ENCODE results near the gene OSGEP.
"Not testable (repeated sequence)": the region's sequence is repeated elsewhere in the genome, so short reads cannot be mapped to it uniquely, and the experiment has no call there.

OSGEP gene

DNA sequence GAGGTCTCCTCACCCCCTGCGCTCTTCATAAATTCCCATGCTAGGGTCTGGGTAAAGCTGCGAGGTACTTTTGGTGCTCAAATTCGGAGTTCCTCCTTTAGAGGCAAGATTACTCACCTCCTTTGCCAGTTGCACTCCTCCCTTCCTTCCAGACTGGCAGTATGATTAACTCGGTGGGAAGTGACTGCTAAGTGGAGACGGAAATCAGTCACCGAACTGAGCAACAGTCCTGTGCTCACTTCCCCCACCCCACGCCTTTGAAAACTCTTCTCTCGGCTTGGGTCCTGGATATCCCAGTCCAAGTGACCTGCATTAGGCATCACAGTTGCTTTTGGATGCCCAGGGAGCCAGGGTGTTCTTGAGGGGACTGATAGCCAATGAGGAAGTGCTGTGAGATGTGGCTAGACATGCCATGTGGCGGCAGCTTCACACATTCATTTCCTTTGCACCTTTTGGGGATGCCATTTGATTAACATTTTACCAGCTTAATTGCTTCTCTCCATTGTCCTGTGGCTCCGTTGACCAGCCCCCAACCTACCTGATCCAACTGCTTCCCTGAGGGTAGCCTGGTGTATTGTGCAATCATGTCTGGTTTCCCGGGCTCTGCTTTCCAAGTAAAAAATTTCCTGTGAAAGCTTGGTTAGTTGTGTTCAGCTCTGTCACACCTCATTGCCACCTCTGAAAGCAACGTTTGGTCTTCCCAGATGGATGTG lies 15.4 kb upstream of the OSGEP start:
- DNase-seq (ENCODE audit: low spot score), result peak; percentile 97

DNA sequence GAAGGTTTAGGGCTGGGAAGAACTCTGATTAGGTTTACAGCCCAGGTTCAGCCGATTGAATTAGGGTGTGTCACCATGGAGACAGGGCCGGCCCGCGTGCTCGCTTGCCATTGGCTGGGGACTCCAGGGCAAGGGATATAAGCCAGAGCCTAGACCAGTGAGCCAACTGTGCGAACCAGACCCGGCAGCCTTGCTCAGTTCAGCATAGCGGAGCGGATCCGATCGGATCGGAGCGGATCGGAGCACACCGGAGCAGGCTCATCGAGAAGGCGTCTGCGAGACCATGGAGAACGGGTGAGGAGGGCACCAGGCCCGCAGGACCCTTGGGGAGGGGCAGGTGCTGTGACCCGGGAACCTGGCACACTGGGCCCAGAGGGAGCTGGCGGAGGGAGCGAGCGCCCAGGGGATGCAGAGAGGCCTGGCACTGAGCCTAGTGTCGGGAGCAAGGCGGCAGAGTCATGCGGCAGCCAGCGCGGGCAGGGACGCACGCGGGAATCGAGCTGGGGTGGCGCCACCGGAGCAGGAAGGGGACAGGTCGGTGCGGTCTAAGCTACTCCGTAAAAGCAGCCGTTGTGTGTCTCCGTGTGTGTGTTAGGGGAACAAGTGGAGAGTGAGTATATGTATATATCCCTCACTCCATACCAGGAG lies 14.8 kb upstream of the OSGEP start, which contains the start of gene PNP:
Gene PNP (plus strand): TSS at position 165 of the 648 bp plus-strand sequence. CDS start 119 bp downstream, at position 284.
- DNase-seq (ENCODE audit: low spot score), result peak; percentile 95

DNA sequence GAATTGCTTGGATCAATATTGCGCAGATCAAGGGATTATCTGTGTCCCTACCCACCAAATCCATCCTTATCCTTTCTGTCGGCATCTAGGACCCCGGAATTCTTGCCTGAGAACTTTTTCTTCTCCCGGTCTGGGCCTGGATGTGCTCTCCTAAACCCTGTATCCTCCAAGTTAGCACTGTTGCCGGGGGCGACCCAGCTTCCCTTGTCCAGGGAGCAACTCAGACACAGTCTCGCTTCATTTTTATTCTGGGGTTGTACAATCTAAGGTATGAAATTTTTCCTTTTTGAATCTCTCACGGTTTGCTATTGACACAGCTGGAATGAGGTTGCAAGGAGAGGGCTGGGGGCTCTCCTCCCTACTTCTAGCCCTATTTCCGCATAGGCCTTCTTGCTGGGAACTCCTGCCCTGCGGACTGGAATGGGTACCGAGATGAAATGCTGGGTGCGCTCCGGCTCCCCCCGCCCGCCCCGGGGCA lies 14.2 kb upstream of the OSGEP start:
- DNase-seq (ENCODE audit: low spot score), result no peak

DNA sequence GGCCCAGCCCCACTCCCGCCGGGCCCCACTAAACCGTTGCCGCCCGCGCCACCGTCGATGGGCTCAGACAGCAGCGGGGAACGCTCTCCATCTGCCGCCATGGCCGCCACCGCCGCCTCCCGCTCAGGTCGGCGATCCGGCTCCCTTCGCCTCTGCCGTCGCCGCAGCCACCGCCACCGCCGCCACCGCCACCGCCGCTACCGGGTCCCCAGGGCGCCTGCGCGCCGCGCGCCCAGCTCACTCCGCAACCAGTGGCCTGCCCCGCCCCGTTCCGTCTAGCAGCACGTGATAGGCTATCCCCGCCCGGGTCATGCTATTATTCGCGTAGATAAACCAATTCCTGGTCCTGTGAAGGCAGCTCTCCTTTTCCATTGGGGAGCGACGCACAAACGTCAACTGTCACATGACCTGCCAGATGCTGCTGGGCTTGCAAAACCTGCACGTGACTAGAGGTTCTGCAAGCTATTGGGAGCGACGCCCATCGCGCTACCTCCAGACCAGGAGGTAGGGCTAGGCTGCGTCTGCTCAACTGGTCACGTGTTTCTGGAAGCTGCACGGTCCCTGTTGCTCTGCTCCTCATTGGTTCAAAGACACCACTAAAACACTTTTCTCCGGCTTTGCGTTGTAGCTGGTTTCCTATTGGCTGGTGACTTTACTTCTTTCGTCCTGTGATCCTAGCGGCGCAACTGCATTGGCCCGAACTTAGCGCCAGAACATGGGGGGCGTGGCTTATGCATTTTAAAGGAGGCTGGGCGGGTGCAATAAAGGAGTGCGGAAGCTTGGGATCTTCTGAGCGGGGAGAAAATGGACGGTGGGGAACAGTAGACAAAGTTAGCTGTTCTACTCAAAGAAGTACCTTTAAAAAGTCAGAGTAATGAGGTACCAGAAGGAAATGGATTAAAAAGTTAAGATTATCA lies 6.9 kb upstream of the OSGEP start, which contains the start of gene PIP4P1:
Gene PIP4P1 (minus strand): TSS at position 210 of the 917 bp plus-strand sequence. CDS start 109 bp downstream, at position 101.
- peak; percentile 100 for DNase-seq (ENCODE audit: low spot score)

DNA sequence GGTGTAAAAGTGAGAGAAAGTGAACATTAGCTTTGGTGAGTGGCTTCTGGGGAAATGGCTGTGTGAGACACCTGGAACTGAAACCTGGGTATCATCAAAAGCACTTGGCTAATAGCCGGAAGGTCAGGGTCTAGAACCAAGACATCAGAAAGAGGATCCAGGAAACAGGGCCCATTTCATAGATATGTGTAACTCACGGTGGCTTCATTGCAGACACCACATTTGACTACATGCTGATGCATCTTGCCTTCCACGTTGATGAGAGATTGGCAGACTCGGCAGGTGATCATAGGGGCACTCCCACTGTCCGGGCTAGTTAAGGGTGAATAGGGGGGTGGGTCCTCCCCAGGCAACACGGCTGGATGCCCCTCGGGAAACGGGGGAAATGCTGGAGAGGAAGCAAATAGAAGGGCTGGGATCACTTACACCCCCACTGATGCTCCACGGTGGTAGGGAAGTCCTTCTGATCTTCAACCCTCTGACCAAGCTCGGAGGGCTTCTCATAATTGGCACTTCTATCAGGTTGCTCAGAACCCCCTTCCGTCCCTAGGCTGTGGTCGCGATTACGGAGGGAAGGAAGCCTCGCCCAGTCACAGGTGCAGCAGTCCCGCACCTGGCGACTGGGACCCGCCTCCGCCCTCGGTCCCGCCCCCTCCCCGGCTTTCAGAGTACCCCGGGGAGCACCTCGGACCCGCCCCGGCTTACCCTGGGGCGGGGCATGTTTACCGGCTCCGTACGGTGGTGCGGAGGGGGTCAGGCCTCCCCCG lies 6.0 kb upstream of the OSGEP start:
- DNase-seq (ENCODE audit: low spot score), result peak; percentile 54

DNA sequence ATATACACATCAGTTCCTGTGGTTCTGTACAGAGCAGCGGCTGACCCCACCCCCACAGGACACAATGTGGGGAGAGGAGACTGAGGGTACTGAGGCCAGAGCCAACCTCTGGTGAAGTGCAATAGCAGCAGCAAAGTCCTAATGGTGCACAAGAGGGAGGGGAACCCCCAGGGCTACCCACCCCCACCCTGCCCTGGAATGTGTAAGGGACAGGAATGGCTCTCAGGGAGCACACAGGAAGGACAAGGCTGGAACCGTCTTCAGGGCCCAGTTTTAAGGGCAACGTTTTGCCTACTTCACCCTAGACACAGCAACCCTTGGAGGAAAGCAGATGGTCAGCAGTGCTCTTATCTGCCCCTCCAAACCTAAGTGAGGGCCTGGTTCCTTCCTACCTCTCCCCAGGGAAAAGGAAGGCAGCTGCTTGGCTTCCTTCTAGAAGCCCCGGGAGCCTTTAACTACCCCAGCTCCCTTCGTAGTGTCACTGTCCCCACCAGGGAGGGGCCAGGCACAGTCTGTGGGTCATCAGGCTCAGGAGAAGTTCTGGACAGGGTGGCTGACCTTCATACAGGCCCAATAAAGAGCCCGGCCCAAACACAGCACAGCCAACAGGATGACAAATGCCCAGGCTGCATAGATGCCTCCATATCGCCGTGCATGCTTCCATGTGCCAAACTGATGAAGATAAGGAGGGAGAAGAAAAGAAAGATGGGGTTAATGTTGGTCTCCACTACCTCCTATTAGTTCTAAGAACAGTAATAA lies 3.6 kb upstream of the OSGEP start:
- no peak for DNase-seq (ENCODE audit: low spot score)

DNA sequence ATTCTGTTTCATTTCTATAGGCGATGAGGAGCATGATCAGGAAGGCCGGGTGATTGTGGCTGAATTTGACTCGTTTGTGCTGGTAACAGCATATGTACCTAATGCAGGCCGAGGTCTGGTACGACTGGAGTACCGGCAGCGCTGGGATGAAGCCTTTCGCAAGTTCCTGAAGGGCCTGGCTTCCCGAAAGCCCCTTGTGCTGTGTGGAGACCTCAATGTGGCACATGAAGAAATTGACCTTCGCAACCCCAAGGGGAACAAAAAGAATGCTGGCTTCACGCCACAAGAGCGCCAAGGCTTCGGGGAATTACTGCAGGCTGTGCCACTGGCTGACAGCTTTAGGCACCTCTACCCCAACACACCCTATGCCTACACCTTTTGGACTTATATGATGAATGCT lies 2.4 kb upstream of the OSGEP start:
- no peak for DNase-seq (ENCODE audit: low spot score)

DNA sequence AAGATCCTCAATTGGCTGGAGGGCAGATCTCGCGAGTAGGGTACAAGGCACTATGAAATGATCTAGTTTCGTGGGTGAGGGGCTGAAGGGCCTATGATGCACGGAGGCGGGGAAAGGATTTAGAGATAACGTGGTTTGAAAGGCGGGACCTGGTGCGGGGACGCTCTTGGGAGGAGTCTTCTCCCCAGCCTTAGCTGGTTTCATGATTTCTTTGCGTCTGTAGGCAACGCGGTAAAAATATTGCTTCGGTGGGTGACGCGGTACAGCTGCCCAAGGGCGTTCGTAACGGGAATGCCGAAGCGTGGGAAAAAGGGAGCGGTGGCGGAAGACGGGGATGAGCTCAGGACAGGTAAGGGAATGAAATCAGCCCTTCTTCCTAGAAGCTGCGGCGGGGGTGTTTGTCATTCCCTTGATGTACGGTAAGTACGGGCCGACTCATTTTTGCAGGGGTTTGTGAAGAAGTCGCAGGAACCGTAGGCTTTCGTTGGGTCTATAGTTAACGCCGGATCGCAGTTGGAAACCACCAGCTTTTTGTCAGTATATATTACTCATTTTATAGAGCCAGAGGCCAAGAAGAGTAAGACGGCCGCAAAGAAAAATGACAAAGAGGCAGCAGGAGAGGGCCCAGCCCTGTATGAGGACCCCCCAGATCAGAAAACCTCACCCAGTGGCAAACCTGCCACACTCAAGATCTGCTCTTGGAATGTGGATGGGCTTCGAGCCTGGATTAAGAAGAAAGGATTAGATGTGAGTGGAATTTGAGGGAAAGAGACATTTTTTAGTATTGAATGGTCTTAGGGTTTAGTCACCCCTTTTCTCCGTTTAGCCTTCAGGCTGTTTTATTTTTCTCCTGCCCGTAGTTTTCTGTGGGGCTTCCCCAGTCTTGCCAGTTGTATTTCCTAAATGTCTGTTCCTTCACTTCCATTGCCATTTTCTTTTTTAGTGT lies 1.0 kb upstream of the OSGEP start:
- DNase-seq (ENCODE audit: low spot score), result peak; percentile 89

DNA sequence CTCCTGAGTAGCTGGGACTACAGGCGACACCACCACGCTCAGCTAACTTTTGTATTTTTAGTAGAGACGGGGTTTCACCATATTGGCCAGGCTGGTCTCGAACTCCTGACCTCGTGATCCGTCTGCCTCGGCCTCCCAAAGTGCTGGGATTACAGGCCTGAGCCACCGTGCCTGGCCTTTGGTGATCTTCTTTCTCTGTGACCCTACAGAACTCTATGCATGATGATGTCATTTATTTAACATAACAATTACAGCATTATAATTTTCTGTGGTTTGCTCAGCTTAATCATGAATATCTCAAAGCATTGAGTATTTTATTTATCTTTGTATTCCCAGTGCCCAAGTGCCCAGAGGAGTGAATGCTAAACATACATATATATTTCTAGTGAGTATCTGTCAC lies 1.8 kb downstream of the OSGEP start:
- DNase-seq (ENCODE audit: low spot score), result not testable (repeated sequence)

DNA sequence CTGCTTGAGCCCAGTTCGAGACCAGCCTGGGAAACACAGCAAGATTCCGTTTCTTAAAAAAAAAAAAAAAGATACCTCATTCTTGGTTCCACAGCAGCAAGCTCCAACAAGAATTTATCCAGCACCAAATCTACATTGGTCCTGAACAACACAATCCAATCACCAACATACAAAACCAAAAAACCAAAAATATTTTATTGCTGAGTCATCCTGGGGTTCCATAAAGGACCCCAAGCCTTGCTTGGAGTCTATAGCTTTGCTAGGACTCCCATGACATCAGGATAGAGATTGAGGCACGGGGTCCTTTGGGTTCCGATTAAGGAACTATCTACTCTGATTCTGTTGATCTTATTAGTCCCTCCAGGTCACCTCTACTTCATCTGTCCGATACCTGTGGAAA lies 7.7 kb downstream of the OSGEP start:
- DNase-seq (ENCODE audit: low spot score), result no peak

DNA sequence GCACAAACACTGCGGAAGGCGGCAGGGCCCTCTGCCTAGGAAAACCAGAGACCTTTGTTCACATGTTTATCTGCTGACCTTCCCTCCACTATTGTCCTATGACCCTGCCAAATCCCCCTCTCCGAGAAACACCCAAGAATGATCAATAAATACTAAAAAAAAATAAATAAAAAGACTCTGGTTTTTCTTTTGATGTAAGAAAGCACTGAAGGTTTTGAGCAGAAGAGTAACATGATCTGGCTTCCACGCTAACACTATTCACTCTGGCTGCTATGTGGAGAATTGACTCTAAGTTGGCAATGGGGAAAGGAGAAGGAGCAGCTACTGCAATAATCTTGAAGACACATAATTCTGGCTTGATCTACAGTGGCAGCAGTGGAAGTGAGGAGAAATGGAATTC lies 11.0 kb downstream of the OSGEP start:
- not testable (repeated sequence) for DNase-seq (ENCODE audit: low spot score)

DNA sequence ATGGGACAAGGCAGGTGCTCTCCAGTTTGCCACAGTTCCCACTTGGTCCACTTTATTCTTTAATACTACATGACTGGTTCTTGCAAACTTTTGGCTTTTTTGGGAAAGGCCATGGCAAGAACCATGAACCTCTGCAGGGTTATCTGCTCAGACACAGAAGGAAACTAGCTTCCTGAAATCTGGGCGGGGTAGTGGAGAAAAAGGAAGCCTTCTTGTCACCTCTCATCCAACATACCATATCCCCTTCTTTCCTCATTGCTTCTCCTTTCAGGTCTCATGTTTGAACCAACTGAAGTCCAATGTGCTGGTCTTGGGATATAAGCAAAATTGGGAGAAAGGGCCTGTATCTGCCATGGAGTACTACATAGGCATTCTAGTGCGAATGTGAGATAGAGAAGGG lies 13.2 kb downstream of the OSGEP start:
- DNase-seq (ENCODE audit: low spot score), result no peak

DNA sequence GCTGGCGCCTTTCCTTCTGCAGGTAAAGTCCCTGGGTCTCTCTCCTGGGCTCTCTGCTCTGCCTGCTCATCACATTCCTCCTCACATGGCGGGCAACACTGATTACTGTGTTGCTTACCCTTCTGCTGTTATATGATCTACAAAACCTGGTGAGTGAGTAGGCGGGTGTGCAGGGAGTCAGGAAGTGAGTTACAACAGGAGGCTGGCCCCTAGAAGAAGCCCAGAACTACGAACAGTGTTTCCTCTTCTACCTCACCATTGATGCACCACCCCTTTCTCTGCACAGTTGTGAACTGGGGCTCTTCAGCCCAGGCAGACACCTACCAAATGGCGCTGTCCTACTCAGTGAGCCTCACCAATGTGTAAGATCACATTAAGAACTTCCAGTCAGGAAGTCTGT lies 13.7 kb downstream of the OSGEP start:
- DNase-seq (ENCODE audit: low spot score), result no peak

DNA sequence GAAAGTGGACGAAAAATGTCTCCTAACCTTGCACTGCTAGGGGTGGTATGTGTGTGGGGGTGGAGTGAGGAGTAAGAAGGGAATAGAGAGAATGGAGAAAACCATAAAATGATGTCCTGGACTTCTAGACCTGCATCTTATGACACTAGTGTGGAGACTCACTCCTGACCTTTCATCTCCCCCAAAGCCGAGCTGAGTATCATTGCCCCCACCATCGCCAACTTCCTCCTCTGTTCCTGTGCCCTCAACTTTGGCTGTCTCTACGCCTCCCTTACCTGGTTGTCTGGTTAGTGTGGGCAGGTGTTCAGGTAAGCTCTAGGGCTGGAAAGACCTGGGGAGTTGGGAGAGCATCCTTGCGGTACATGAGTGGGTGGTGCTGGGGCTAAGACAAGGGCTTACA lies 14.1 kb downstream of the OSGEP start:
- DNase-seq (ENCODE audit: low spot score), result no peak

DNA sequence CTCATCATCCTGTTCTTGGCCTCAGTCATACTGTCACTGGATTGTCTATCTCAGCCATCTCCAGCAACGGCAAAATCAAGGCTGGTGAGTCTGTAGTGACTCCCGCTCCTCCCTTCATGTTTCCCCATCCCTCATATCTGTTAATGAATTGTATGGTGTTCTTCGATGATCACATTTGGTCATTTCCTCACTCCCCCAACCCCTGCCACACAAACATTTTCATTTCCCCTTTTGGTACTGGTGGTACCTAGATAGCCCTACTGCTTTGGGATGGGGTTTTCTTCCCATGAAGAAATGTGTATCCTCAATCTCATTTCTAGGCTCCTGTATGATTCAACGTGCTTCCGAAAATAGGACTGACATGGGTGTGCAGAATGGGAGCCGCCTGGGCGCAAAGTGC lies 15.9 kb downstream of the OSGEP start:
- no peak for DNase-seq (ENCODE audit: low spot score)

DNA sequence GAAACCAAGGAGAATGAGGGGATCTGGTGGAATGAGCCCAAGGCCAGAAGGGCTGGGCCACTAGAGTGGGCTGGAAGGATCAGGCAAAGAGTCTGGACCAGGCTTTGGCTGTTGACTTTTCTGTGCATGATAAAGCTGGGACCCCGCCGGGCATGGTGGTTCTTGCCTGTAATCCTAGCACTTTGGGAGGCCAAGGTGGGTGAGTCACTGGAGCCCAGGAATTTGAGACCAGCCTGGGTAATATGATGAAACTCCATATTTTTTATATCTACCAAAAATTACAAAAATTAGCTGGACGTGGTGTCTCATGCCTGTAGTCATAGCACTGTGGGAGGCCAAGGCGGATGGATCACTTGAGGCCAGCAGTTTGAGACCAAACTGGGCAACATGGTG lies 18.3 kb downstream of the OSGEP start:
- DNase-seq (ENCODE audit: low spot score), result no peak

DNA sequence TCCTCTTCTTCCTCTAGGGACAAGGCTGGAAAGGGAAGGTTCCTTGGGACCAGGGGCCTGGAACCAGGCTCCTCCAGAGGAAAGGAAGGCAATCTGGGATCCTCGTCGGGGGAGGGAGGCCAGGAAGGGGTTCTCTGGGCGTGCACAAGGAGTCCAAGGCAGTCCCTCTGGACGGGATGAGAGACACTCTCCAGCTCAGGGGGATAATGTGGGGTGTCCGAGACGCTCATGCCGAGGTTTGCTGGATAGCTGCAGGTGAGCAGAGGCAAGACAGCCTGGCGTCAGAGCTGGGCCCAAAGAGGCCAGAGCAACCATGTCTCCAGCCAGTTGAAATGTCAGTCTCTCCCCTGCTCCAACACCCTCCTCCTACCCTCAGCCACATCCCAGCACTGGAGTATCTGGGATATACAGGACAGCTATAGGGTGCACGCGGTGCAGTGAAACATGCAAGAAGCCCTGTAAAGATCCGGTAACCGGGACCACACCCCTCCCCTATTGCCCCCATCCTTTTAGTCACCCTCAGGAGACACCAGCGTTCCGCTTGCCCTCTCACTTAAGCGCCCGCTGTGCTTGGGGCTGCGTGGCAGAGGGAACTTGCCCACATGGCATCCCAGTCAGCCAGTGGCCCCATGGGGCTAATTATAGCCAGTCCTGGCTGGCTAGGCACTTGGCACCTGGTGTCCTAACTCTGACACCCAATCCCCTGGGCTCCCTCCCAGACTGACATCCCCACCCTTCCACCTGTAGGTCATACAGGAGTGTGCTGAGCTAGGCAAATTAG lies 18.8 kb downstream of the OSGEP start, which contains the start of gene KLHL33:
Gene KLHL33 (minus strand): TSS at position 585 of the 781 bp plus-strand sequence. CDS start 355 bp downstream, at position 230.
- DNase-seq (ENCODE audit: low spot score), result no peak

DNA sequence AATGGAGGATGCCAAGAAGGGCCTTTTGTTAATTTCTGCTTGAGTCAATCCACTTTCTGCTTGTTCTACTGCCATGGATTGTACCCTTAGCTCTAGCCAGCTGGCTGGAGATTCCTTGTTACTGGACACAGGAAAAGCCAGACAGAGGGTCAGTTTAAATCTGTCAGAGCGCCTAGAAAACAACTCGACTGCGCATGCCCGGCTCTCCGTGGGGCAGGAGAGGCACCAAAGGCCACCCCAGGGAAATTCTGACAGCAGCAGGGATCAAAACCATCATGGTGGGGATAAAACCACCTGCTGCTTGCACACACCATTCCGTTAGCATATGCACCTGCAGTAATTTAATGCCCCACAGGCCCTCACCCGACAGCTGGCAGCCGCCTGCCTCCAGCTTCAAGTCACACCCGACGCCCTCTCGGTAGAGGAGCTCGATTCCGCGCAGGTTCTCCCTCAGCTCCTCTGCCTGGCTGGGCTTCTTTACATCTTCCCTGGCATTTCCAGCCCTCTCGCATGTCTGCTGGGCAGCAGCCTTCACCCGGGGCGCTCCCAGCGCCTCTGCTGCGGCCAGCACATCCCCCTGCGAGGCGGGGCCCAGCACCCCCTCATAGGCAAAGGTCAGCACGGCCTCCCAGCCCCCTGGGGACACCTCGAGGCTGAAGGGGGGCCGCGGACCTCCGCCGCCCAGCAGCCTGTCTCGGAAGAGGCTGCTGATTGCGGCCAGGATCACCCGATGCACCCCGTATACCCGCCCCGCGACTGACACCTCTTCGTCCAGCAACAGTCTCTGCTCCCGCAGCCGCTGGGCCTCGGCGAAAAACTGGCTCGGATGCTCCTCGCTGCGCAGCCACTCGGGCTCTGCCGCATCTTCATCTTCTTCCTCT lies 19.7 kb downstream of the OSGEP start:
- no peak for DNase-seq (ENCODE audit: low spot score)
